ENCODE data around the gene CHID1. TPM values are rescaled to one million over a fixed set of nuclear protein-coding genes. Genes with fewer than 3 reads are reported as not detected.

CHID1 gene
- total and polyA plus RNA-seq, 2 of the 8 experiments (the other 6 are each of a cell fraction or from before 2014, with no cell fraction given), result 81.2 to 88.5 TPM

DNA sequence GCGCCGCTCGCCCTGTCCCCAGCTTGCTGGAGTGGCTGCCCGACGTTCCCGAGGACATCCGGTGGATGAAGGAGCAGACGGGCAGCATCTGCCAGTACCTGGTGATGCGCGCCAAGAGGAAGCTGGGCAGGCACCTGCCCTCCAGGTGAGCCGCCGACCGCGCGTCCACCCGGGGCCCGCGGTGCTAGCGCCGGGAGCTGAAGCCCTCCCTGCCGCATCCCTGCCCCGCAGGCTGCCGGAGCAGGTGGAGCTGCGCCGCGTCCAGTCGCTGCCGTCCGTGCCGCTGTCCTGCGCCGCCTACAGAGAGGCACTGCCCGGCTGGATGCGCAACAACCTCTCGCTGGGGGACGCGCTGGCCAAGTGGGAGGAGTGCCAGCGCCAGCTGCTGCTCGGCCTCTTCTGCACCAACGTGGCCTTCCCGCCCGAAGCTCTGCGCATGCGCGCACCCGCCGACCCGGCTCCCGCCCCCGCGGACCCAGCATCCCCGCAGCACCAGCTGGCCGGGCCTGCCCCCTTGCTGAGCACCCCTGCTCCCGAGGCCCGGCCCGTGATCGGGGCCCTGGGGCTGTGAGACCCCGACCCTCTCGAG, 86.2 kb downstream of the CHID1 start:
- no peak for DNase-seq (ENCODE audit: low read depth in 1 of 2, low spot score in 2 of 2)
- Histone ChIP-seq H4K91ac (replicated peaks; ENCODE audit: insufficient read length, low read length) (no peak overlapping the region), H2AFZ (ENCODE audit: low read length) (no peak overlapping the region), H3K36me3 (ENCODE audit: control insufficient read depth in 2 of 4, insufficient read depth in 4 of 4, low read length in 3 of 4) (peaks cover 0 to 10% (median 1%) of the 10 kb centered on the region in 4 experiments; a peak in 1 of 8 replicates), H4K5ac (ENCODE audit: insufficient read length, low read depth, low read length) (no peak overlapping the region), H3K23ac (ENCODE audit: insufficient read length) (no peak overlapping the region), H2AK5ac (ENCODE audit: low read depth, low read length) (no peak overlapping the region), H3K56ac (replicated peaks; ENCODE audit: insufficient read length, low read depth, low read length) (no peak overlapping the region), H3K79me2 (ENCODE audit: control insufficient read depth in 1 of 2, insufficient read depth in 2 of 2, low read length in 2 of 2) (peaks cover 0 to 5% of the 10 kb centered on the region in 2 experiments; a peak in 1 of 4 replicates), H2BK120ac (replicated peaks; ENCODE audit: low read depth, low read length) (no peak overlapping the region), H3K4ac (replicated peaks; ENCODE audit: insufficient read length, low read depth, low read length) (no peak overlapping the region), H3K23me2 (ENCODE audit: low read depth, low read length) (peaks cover 14% of the 10 kb centered on the region; the same call in 1 of the 2 replicates), H3K79me1 (ENCODE audit: low read depth, low read length) (peaks cover 8% of the 10 kb centered on the region), H3K4me3 (ENCODE audit: extremely low read depth in 1 of 4, insufficient read depth in 2 of 4, low read depth in 3 of 4, low read length in 4 of 4) (no peak overlapping the region), H3K14ac (ENCODE audit: insufficient read length) (no peak overlapping the region), H4K20me1 (replicated peaks in 1 of 2; ENCODE audit: control insufficient read depth in 1 of 2, insufficient read depth in 2 of 2, low read length in 2 of 2) (peaks cover 0 to 14% of the 10 kb centered on the region in 2 experiments), H3K18ac (ENCODE audit: extremely low read depth, low read length) (no peak overlapping the region), H3K9me3 (ENCODE audit: insufficient read depth in 2 of 2, low read depth in 1 of 2, low read length in 1 of 2) (no peaks in the 10 kb centered on the region), H2BK15ac (ENCODE audit: low read length) (no peak overlapping the region), H3K27ac (ENCODE audit: low read depth, low read length) (no peak overlapping the region), H3K27me3 (replicated peaks in 1 of 4; ENCODE audit: control insufficient read depth in 3 of 4, extremely low read depth in 1 of 4, insufficient read depth in 3 of 4, low read length in 3 of 4) (peaks cover 0 to 17% (median 9%) of the 10 kb centered on the region in 4 experiments; a peak in 5 of 7 replicates), H2BK12ac (ENCODE audit: low read depth, low read length) (no peak overlapping the region), H2BK20ac (ENCODE audit: low read length) (no peak overlapping the region), H4K8ac (ENCODE audit: extremely low read depth, insufficient read depth, low read length) (no peak overlapping the region; the same call in 1 of the 2 replicates), H2BK5ac (ENCODE audit: low read depth, low read length) (no peak overlapping the region), H3K9ac (replicated peaks in 1 of 4; ENCODE audit: extremely low read depth in 1 of 4, low read depth in 3 of 4, low read length in 3 of 4) (no peak overlapping the region), H3K4me2 (ENCODE audit: insufficient read depth in 1 of 2, low read depth in 2 of 2, low read length in 2 of 2) (no peak overlapping the region), H3K4me1 (replicated peaks in 1 of 4; ENCODE audit: control insufficient read depth in 3 of 4, insufficient read depth in 4 of 4, low read length in 3 of 4) (peaks cover 0 to 27% (median 22%) of the 10 kb centered on the region in 4 experiments; a peak in 6 of 7 replicates)
- 95% methylated on average over 31 of the region's 59 CpGs; no CpG with 5 or more reads in 1 of the 2 experiments for WGBS, 2 experiments (ENCODE audit: extremely low coverage in 1 of 2, insufficient coverage in 1 of 2, insufficient read length in 1 of 2, insufficient replicate concordance in 2 of 2, low coverage in 1 of 2, low lambda C conversion rate in 2 of 2, missing lambda C conversion rate in 1 of 2)
- FAIRE-seq, result no peak
- POLR2A ChIA-PET (ENCODE audit: partially characterized antibody), result interaction anchor here (1.4 to 53.0 kb wide), 3 partner anchors 6 to 27 kb away, joined by 5 to 1917 read pairs (median 1917); partner anchors contain the start of genes CD151, CEND1, CRACR2B and PIDD1
- CTCF ChIA-PET (ENCODE audit: partially characterized antibody), result interaction anchor here (1.0 to 1.4 kb wide), 3 partner anchors 13 to 33 kb away, joined by 3 to 4 read pairs (median 4); no protein-coding TSS in a partner anchor
- no peak for TF ChIP-seq GTF2F1 (IDR thresholded peaks at IDR 0.05; ENCODE audit: borderline replicate concordance, low read depth, low read length)
- TF ChIP-seq HDAC2 (IDR thresholded peaks at IDR 0.05; ENCODE audit: borderline replicate concordance in 1 of 2, low read depth in 2 of 2, low read length in 2 of 2), result no peak
- TF ChIP-seq GABPA (IDR thresholded peaks at IDR 0.05; ENCODE audit: borderline replicate concordance, insufficient read depth, low read length), result no peak
- TF ChIP-seq SIRT6 (IDR thresholded peaks at IDR 0.05; ENCODE audit: low read length), result no peak
- no peak for TF ChIP-seq FOSL1 (IDR thresholded peaks at IDR 0.05; ENCODE audit: insufficient read depth, low read depth, low read length)
- TF ChIP-seq, protein P1, sequence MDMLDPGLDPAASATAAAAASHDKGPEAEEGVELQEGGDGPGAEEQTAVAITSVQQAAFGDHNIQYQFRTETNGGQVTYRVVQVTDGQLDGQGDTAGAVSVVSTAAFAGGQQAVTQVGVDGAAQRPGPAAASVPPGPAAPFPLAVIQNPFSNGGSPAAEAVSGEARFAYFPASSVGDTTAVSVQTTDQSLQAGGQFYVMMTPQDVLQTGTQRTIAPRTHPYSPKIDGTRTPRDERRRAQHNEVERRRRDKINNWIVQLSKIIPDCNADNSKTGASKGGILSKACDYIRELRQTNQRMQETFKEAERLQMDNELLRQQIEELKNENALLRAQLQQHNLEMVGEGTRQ (IDR thresholded peaks at IDR 0.05; ENCODE audit: low read length), result no peak
- TF ChIP-seq KDM5A (IDR thresholded peaks at IDR 0.05; ENCODE audit: low read length), result no peak
- TF ChIP-seq, protein P2, sequence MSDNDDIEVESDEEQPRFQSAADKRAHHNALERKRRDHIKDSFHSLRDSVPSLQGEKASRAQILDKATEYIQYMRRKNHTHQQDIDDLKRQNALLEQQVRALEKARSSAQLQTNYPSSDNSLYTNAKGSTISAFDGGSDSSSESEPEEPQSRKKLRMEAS (IDR thresholded peaks at IDR 0.05), result no peak
- TF ChIP-seq SIN3A (conservative IDR thresholded peaks at IDR 0.05 in 1 of 2, IDR thresholded peaks at IDR 0.05 in 1 of 2; ENCODE audit: low read depth in 1 of 2, low read length in 2 of 2), result no peak
- TF ChIP-seq EZH2 (IDR thresholded peaks at IDR 0.05; ENCODE audit: low read depth, low read length, severe bottlenecking), result no peak
